ENCODE measurements around the gene GPAT3.

DNA sequence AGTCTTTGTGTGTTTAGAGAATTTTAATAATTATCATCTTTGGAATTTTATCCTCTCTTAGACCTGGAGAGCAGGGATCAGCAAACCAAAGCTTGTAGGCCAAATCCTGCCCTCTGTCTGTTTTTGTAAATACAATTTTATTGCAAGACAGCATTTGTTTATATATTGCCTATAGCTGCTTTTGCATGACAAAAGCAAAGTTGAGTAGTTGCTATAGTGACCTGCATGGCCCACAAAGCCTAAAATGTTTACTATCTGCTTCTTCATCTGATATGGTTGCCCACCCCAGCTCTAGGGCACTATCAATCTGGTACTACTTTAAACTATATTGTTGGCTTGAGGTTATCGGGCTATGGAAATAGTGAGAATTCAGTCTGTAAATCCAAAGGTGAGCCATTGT, 80.3 kb downstream of the GPAT3 start:
- TF ChIP-seq PATZ1 (CRISPR knock-in tag; IDR thresholded peaks at IDR 0.05; ENCODE audit: borderline replicate concordance) (no peak), BACH2 (CRISPR knock-in tag; IDR thresholded peaks at IDR 0.05; ENCODE audit: borderline replicate concordance) (no peak), ZNF565 (CRISPR knock-in tag; conservative IDR thresholded peaks at IDR 0.05; ENCODE audit: low read depth) (no peak), ARNTL (CRISPR knock-in tag; IDR thresholded peaks at IDR 0.05; ENCODE audit: borderline replicate concordance, low read depth) (no peak), ZNF8 (CRISPR knock-in tag; IDR thresholded peaks at IDR 0.05) (no peak), TOX (CRISPR knock-in tag; IDR thresholded peaks at IDR 0.05; ENCODE audit: borderline replicate concordance) (no peak), ZFP30 (CRISPR knock-in tag; IDR thresholded peaks at IDR 0.05) (no peak), TCF4 (CRISPR knock-in tag; IDR thresholded peaks at IDR 0.05; ENCODE audit: borderline replicate concordance) (no peak), PPARA (CRISPR knock-in tag; IDR thresholded peaks at IDR 0.05; ENCODE audit: borderline replicate concordance) (no peak), ZNF70 (CRISPR knock-in tag; IDR thresholded peaks at IDR 0.05) (no peak), GLIS3 (CRISPR knock-in tag; IDR thresholded peaks at IDR 0.05) (no peak)
- TF ChIP-seq, protein P1, sequence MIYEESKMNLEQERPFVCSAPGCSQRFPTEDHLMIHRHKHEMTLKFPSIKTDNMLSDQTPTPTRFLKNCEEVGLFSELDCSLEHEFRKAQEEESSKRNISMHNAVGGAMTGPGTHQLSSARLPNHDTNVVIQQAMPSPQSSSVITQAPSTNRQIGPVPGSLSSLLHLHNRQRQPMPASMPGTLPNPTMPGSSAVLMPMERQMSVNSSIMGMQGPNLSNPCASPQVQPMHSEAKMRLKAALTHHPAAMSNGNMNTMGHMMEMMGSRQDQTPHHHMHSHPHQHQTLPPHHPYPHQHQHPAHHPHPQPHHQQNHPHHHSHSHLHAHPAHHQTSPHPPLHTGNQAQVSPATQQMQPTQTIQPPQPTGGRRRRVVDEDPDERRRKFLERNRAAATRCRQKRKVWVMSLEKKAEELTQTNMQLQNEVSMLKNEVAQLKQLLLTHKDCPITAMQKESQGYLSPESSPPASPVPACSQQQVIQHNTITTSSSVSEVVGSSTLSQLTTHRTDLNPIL (CRISPR knock-in tag; IDR thresholded peaks at IDR 0.05; ENCODE audit: low read depth) = no peak
